GM18508 (cell line): ENCODE results near the gene ARMC9.
"Not testable (repeated sequence)": the region's sequence is repeated elsewhere in the genome, so short reads cannot be mapped to it uniquely, and the experiment has no call there.

ENCODE experiments used
- ATAC-seq: cut with Tn5 transposase; IDR thresholded peaks from one replicate; pipeline ENCODE4 v1.9.1; 2021; ENCODE audit warnings: moderate number of reproducible peaks; ENCODE audit not compliant: insufficient read depth, unreplicated experiment

The ARMC9 gene

DNA sequence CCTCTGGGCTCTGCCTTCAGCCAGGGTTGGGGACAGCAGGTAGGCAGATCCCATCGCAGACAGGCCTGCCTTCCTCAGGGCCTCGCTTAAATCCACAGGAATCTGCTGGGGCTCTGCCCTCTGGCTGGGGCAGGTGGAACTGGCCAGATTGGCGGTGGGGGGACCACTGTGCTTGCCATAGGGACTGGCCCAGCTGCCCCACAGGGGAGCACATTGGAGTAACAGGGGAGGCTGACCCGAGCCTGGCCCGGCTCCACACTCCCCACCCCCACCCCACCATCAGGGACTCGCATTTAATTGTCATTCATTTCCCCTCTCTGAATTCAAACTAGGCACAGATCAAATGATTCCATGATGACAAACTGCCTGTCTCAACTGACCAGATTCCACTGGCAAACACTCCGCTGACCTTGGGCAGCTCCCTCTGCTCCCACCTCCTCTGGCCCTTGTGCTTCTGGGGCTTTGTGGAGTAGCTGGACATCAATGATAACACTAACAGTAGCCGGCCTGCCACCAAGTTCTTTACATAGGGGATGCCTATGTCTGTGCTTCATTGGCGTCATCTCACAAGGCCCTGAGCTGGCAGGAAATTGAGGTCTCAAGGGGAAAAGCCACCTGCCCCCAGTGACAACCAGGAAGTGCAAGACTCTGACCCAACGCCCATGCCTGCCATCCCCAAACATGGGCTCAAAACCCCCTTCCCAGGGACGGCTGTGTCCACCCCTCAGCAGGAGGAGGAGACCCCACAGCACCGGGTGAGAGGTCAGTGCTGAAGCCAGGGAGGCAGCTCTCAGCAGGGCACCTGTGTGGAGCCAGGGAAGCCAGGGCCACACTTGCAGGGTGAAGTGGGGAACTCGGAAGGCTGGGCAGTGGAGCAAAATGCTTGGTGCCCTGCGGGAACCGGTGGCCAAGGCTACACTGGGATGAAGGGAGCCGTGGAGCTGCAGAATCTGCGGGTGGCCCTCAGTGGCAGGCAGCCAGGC lies 195.0 kb downstream of the ARMC9 start:
- peak; percentile 34 for ATAC-seq

DNA sequence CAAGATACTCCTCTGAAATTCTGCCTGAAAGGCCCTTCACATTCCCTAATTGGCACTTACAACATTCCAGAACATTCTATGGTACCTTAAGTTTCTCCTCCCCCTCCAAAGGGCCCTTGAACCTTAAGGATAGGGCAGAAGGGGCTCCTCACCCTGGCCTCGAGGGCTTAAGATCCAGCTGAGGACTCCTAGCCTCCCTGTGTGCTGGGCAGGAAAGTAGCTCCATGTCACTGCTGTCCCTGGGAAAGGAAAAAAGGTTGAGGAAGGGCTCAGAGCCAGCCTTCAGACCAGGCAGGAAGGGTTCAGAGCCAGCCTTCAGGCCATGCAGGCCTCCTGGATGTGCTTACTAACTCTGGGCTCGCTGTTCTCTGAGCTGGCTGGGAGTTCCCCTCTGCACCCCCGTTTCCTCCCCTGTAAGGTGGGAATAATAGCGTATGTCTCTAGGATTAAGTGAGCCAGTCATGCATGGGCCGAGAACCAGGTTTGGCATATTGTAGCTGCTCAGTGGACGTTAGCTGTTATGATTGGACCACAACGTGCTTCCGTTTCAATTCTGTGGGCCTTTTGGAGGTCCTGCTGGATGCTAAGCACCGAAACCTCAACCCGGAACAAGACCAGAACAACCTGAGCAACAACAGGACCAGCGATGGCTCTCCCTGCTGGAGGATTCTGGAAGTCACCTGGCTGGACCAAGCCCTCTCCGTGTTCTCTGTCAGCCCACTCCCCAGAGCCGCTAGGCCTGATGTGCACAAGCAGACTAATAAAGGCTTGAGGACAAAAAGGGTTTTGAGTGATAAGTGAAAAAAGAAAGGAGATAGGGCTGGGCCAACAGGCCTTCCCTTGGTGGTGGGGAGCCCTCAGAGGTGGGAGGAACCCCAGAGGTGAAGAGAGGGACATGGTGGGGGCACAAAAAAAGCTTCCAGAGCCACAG lies 196.0 kb downstream of the ARMC9 start:
- ATAC-seq = peak; percentile 34

DNA sequence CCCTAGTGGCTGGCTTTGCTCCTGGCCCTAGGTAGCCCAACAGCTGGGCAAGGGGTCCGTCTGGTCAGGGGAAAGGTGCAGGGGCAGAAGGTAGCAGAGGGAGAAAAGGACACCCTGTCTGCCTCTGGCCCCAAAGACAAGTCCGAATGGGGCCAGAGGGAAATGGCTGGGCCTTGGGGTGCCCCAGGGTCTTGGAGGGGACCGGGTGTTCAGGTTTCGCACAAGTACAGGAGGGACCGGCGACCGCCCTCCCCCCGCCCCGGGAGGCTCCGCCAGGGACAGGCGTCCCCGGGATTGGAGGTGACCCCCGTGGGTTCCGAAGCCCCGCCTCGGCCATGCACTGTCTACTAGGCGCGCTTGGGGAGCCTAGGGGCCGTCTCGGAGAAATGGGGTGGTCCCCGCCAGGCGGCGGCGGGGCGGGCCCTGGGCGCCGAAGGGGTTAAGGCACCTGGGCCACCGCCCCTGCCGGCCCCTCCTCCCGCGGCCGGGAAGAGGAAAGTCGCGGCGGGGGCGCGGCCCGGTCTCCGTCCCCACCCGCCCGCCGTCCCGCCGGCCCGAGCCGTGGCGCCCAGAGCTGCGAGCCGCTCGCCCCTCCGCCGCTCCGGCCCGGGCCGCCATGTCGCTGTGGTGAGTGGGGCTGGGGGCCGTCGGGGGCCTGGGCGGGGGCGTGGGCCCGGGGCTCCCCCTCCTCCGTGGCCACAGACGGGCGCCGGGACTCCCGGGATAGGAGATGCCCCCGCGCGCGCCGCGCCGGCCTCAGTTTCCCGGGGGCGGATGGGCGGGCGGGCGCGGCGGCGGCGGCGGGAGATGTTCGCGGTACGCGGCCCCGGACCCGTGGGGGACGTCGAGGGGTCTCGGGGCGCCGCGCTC lies 197.0 kb downstream of the ARMC9 start, which contains the start of gene B3GNT7:
Gene B3GNT7 (plus strand): TSS at position 523 of the 870 bp plus-strand sequence. CDS start 94 bp downstream, at position 617.
- ATAC-seq = no peak

DNA sequence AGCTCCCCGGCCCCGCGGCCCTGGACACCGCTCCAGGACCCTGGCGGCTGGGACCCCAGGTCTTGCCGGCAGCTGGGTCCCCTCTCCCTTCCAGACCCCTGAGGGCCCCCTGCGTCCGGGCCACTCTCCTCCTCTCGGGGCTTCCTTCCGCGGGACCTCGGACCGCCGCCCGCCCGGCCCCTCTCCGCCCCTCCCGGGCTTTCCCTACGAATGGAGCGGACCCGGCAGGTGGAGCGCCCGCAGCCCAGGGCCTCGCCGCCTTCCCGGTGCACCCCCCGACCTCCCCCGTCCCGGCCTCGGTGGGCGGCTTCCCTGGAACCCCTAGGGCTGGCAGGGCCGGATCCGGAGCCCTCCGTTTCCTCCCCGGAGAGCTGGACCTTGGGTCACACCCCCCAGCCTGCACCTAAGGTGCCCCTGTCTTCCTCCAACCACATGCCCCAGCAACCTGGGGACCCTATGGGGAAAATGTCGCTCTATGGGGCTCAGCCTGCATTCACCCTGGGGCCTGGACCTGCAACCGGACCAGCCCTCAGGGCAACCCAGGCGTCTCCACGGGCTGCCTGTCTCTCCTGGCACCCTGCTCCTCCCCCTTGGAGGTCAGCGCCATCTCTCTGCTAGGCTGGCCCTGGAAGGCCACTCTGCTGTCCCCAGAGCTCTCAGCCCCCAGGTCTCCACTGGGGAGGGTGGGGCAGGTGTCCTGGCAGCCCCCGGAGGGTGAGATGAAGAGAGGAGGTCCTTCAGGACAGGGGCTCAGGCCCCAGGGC lies 197.8 kb downstream of the ARMC9 start:
- ATAC-seq = no peak

DNA sequence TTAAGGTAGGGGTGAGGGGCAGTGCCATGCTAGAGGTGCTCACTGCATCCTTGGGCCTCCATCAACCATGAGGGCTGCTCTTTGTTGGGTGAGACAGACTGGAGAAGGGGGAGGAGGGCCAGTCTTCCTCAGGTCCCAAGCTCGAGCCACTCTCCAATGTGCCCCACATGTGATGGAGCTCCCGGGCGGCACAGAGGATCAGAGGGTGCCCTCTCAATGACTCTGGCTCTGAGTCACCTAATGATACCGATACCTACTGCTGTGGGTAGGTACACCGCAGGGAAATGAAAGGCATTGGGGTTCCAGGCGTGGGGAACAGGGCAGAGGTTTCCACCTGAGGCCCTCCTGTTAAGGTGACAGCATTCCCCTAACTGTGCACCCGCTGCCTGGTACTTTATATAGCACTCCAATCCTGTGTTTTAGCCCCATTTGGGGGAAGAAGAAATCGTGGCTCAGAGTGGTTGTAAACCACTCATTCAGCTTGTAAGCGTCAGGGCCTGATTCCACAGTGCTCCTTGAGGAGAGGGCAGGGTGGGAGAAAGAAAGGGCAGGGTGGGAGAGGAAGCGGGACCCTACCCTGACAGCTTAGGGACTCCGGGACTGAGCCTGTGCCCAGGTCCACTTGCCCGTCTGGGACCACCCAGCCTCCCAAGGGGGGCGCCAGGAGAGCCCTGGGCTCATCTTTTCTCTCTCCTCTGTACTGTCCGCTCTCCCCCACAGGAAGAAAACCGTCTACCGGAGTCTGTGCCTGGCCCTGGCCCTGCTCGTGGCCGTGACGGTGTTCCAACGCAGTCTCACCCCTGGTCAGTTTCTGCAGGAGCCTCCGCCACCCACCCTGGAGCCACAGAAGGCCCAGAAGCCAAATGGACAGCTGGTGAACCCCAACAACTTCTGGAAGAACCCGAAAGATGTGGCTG lies 198.8 kb downstream of the ARMC9 start:
- ATAC-seq = no peak

DNA sequence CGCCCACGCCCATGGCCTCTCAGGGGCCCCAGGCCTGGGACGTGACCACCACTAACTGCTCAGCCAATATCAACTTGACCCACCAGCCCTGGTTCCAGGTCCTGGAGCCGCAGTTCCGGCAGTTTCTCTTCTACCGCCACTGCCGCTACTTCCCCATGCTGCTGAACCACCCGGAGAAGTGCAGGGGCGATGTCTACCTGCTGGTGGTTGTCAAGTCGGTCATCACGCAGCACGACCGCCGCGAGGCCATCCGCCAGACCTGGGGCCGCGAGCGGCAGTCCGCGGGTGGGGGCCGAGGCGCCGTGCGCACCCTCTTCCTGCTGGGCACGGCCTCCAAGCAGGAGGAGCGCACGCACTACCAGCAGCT lies 199.5 kb downstream of the ARMC9 start:
- no peak for ATAC-seq

DNA sequence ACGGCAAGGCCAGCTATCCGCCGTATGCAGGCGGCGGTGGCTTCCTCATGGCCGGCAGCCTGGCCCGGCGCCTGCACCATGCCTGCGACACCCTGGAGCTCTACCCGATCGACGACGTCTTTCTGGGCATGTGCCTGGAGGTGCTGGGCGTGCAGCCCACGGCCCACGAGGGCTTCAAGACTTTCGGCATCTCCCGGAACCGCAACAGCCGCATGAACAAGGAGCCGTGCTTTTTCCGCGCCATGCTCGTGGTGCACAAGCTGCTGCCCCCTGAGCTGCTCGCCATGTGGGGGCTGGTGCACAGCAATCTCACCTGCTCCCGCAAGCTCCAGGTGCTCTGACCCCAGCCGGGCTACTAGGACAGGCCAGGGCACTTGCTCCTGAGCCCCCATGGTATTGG lies 200.2 kb downstream of the ARMC9 start:
- ATAC-seq = no peak

DNA sequence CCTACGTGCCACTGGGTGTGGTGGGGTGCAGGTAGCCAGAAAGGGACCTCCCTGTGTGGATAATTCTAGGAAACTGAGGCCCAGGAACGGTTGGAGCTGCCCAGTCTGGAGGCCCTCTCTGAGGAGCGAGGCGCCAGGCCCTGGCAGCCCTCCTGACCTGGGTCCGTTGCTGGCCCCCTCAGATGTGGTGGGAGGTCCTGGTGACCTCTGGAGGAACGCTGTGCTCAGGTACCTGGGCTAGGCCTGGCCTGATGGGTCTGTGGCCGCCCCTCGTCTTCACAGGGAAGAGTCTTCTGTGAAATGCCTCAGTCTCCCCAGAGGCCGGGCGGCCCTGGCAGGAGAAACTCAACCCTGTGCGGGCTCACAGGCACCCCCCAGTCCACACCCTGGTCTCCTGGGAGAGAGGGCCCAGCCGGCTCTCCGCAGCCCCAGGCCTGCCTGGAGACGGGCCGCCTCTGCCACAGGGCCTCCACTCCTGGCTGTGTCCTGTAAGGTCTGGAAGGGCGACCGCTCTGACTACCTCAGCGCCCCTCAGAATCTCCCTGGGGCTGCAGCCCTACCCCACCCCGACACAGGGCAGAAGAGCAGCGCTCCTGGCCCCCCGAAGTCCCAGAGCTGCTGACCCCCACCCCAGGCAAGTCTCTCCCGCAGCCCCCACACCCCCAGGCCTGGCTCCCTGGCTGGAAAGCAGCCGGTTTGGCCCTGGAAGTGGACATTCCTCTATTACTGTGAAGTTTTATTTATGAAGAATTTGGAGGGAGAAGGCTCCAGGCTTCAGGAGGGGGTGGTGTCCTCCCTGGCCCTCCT lies 200.8 kb downstream of the ARMC9 start:
- ATAC-seq = no peak

DNA sequence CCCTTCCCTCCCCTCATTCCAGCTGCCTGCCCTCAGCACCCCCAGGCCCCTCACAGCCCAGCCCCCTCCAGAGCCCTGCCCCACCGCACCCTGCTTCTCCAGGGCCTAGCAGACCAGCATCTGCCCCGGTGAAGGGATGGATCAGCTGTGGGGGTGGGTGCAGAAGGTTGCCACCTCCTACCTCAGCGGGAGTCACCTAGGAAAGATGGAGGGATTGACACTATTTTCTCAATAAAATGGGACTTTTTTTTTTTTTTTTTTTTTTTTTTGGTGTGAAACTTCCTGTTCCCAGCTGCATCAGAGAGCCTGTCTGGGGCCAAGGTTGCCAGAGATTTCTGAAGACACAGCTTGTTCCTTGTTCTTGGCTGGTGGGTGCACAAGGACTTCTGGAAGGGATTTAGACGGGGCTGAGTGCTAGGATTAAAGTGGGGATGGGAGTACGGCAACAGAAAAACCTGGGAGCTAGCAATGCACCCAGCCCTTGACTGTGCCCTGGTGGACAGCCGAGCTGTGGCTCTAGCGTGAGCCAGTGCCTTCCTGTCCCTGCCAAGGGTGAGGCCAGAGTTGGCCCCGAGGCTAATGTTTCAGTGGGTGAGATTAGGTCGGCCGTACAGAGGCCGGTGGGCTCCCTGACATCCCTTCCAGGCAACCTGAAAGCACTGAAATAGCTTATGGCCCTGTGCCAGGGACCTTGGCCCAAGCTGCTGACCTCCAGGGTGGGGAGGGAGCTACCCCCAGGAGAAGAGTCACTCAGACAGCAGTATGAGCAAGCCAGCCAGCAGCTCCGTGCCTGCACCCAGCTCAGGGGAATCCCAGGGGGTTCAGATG lies 201.6 kb downstream of the ARMC9 start:
- no peak for ATAC-seq

DNA sequence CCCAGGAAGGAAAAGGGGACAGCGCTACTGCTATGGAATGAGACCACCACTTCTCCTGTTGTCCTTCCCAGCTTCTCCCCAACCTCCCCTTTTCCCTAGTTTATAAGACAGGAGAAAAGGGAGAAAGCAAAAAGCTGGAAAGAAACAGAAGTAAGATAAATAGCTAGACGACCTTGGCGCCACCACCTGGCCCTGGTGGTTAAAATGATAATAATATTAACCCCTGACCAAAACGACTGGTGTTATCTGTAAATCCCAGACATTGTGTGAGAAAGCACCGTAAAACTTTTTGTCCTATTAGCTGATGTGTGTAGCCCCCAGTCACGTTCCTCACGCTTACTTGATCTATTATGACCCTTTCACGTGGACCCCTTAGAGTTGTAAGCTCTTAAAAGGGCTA lies 202.2 kb downstream of the ARMC9 start:
- not testable (repeated sequence) for ATAC-seq

DNA sequence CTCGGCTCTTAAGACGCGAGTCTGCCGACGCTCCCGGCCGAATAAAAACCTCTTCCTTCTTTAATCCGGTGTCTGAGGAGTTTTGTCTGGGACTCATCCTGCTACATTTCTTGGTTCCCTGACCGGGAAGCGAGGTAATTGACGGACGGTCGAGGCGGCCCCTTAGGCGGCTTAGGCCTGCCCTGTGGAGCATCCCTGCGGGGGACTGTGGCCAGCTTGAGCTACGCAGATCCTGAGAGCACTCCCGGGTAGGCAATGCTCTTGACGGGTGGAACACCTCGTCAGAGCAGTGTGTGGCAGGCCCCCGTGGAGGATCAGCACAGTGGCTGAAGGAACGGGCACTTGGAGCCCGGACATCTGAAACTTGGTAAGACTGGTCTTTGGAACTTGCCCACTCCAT lies 202.7 kb downstream of the ARMC9 start:
- ATAC-seq = not testable (repeated sequence)

DNA sequence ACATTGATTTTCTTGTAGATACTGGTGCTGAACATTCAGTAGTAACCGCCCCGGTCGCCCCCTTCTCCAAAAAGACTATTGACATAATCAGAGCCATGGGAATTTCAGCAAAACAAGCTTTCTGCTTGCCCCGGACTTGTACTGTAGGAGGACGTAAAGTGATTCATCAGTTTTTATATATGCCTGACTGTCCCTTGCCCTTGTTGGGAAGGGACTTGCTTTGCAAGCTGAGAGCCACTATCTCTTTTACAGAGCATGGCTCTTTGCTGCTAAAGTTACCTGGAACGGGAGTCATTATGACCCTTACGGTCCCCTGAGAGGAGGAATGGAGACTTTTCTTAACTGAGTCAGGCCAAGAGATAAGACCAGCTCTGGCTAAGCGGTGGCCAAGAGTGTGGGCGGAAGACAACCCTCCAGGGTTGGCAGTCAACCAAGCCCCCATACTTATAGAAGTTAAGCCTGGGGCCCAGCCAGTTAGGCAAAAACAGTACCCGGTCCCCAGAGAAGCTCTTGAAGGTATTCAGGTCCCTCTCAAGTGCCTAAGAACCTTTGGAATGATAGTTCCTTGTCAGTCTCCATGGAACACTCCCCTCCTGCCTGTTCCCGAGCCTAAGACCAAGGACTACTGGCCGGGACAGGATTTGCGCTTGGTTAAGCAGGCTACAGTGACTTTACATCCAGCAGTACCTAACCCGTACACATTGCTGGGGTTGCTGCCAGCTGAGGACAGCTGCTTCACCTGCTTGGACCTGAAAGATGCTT lies 205.2 kb downstream of the ARMC9 start:
- not testable (repeated sequence) for ATAC-seq

DNA sequence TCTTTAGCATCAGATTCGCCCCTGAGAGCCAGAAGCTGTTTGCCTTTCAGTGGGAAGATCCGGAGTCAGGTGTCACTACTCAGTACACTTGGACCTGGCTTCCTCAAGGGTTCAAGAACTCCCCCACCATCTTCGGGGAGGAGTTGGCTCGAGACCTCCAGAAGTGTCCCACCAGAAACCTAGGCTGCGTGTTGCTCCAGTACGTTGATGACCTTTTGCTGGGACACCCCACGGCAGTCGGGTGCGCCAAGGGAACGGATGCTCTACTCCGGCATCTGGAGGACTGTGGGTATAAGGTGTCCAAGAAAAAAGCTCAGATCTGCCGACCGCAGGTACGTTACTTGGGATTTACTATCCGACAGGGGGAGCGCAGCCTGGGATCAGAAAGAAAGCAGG lies 205.8 kb downstream of the ARMC9 start:
- not testable (repeated sequence) for ATAC-seq

DNA sequence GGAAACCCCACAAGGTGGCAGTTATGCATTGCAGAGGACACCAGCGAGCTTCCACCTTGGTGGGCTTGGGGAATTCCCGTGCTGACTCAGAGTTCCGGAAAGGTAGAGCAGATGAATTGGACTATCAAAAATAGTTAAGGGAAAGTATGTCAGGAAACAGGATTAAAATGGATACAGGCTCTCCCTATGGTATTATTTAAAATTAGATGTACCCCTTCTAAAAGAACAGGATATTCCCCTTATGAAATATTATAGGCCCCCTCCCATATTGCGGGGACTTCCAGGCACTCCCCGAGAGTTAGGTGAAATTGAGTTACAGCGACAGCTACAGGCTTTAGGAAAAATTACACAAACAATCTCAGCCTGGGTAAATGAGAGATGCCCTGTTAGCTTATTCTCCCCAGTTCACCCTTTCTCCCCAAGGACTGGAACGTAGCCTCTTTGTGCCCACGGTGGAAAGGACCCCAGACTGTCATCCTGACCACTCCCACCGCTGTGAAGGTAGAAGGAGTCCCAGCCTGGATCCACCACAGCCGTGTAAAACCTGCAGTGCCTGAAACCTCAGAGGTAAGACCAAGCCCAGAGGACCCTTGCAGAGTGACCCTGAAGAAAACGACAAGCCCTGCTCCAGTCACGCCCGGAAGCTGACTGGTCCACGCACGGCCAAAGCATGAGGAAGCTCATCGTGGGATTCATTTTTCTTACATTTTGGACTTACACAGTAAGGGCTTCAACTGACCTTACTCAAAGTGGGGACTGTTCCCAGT lies 207.4 kb downstream of the ARMC9 start:
- ATAC-seq = not testable (repeated sequence)

DNA sequence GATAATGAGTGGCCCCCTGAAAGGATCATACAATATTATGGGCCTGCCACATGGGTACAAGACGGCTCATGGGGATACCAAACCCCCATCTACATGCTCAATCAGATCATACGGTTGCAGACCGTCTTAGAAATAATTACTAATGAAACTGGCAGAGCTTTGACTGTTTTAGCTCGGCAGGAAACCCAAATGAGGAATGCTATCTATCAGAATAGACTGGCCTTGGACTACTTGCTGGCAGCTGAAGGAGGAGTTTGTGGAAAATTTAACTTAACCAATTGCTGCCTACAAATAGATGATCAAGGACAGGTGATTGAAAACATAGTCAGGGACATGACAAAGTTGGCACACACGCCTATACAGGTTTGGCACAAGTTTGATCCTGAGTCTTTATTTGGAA lies 209.3 kb downstream of the ARMC9 start:
- not testable (repeated sequence) for ATAC-seq
